Subcutaneous abdominal adipose tissue (tissue), 5 donors: ENCODE data around the gene CFAP99.
A peak's percentile ranks its signal among the peaks of the same experiment; 100 is the strongest.
"Not testable (repeated sequence)": the region's sequence is repeated elsewhere in the genome, so short reads cannot be mapped to it uniquely, and the experiment has no call there.

Experiments used
- H3K27ac ChIP-seq: one replicate; pipeline ENCODE4 v1.7.0; 2013; ENCODE audit warnings: low read depth, mild to moderate bottlenecking, inconsistent platforms, low read length, moderate library complexity
- H3K27me3 ChIP-seq, 5 donors: one replicate each; pipeline ENCODE4 v1.7.0; 2013; ENCODE audit warnings: low read length in 5 of 5, inconsistent platforms in 1 of 5; ENCODE audit not compliant: control insufficient read depth in 5 of 5, insufficient read depth in 4 of 5
- H3K36me3 ChIP-seq, 5 donors: one replicate each; pipeline ENCODE4 v1.7.0; 2013; ENCODE audit warnings: low read length in 5 of 5; ENCODE audit not compliant: control insufficient read depth in 5 of 5, insufficient read depth in 5 of 5
- H3K4me1 ChIP-seq, 5 donors: one replicate each; pipeline ENCODE4 v1.7.0; 2013; ENCODE audit warnings: low read length in 5 of 5, mild to moderate bottlenecking in 3 of 5, moderate library complexity in 1 of 5; ENCODE audit not compliant: control insufficient read depth in 5 of 5, insufficient read depth in 5 of 5
- H3K4me3 ChIP-seq, 5 donors: one replicate each; pipeline ENCODE4 v1.7.0; 2013; ENCODE audit warnings: low read length in 5 of 5, low read depth in 1 of 5
- H3K9ac ChIP-seq, 5 donors: one replicate each; pipeline ENCODE4 v1.7.0; 2013; ENCODE audit warnings: low read length in 5 of 5, mild to moderate bottlenecking in 4 of 5, moderate library complexity in 3 of 5
- H3K9me3 ChIP-seq, 5 donors: one replicate each; pipeline ENCODE4 v1.7.0; 2013; ENCODE audit warnings: low read length in 5 of 5; ENCODE audit not compliant: control insufficient read depth in 5 of 5
- donor health status: healthy.
- donor health status: healthy.
- donor health status: healthy.
- donor health status: healthy.
- donor health status: healthy.

Gene CFAP99

DNA sequence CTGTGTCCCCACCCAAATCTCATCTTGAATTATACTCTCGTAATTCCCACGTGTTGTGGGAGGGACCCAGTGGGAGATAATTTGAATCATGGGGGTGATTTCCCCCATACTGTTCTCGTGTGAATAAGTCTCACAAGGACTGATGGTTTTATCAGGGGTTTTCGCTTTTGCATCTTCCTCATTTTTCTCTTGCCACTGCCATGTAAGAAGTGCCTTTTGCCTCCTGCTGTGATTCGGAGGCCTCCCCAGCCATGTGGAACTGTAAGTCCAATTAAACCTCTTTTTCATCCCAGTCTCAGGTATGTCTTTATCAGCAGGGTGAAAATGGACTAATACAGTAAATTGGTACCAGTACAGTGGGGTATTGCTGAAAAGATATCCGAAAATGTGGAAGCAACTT lies 38.2 kb upstream of the CFAP99 start:
- H3K9ac ChIP-seq, H3K4me1 ChIP-seq, H3K27me3 ChIP-seq, H3K36me3 ChIP-seq, H3K9me3 ChIP-seq, H3K4me3 ChIP-seq, H3K27ac ChIP-seq: not testable (repeated sequence)

DNA sequence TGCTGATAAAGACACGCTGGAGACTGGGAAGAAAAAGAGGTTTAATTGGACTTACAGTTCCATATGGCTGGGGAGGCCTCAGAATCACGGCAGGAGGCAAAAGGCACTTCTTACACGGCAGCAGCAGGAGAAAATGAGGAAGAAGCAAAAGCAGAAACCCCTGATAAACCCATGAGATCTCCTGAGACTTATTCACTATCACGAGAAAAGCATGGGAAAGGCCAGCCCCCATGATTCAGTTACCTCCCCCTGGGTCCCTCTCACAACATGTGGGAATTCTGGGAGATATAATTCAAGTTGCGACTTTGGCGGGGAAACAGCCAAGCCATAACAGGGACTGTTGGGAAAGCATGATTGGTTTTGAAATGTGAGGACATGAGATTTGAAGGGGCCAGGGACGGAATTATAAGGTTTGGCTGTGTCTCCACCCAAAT lies 36.0 kb upstream of the CFAP99 start:
- not testable (repeated sequence) for H3K27me3 ChIP-seq, H3K4me3 ChIP-seq, H3K27ac ChIP-seq, H3K36me3 ChIP-seq, H3K9me3 ChIP-seq, H3K9ac ChIP-seq, H3K4me1 ChIP-seq

DNA sequence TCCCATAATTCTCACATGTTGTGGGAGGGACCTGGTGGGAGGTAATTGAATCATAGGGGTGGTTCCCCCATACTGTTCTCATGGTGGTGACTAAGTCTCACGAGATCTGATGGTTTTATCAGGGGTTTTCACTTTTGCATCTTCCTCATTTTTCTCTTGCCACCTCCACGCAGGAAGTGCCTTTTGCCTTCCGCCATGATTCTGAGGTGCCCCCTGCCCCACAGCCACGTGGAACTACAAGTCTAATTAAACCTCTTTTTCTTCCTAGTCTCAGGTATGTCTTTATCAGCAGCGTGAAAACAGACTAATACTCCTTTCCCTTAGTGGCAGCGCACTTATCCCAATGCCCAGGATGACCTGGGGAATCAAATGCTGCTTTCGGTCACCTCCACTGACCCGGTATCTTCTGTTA lies 35.5 kb upstream of the CFAP99 start:
- not testable (repeated sequence) for H3K9ac ChIP-seq, H3K4me1 ChIP-seq, H3K27ac ChIP-seq, H3K27me3 ChIP-seq, H3K4me3 ChIP-seq, H3K9me3 ChIP-seq, H3K36me3 ChIP-seq

DNA sequence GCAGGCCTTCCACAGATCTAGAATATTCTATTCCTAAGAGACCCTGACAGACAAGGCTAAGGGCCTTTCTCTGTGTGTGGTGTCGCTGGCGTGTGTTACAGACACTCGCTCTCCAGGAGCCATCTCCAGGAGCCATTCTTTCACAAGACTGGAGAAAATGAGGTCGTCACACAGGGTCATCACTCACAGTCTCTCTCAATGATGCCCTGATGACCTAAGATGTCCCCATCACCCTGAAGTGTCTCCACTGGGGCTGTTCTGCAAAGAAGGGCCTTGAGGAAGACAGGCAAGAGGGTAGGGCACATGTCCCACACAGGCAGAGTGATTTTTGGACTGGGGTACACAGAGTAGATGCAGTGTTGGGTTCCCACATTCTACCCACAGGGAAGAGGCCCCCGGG lies 35.0 kb upstream of the CFAP99 start:
- Histone ChIP-seq H3K9ac (no peak overlapping the region), H3K27me3 (no peaks in the 10 kb centered on the region), H3K27ac (no peak overlapping the region), H3K36me3 (no peaks in the 10 kb centered on the region), H3K4me1 (peaks cover 0 to 6% (median 0%) of the 10 kb centered on the region in 5 donors), H3K4me3 (no peak overlapping the region), H3K9me3 (no peaks in the 10 kb centered on the region)

DNA sequence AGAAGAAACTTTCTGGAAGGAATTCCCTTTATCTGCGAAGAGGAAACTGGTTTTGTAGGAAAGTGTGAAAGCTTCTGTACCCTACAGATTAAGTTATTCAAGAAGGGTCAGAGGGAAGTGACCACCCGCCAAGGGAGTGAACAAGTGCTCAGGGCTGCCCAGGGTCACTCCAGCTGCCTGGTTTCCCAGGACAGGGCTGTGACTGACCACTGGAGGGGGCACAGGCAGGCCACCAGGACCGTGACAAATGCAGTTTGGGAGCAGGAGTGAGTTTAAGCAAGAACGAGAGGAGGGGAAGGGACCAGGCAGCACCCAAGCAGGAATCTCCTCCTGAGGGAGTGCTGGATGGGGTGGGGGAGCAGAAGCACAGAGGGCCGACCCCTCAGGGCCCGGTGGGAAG lies 34.5 kb upstream of the CFAP99 start:
- Histone ChIP-seq H3K27ac (no peak overlapping the region), H3K36me3 (no peaks in the 10 kb centered on the region), H3K27me3 (no peaks in the 10 kb centered on the region), H3K9me3 (no peaks in the 10 kb centered on the region), H3K4me1 (peaks cover 0 to 8% (median 0%) of the 10 kb centered on the region in 5 donors), H3K9ac (no peak overlapping the region), H3K4me3 (no peak overlapping the region)

DNA sequence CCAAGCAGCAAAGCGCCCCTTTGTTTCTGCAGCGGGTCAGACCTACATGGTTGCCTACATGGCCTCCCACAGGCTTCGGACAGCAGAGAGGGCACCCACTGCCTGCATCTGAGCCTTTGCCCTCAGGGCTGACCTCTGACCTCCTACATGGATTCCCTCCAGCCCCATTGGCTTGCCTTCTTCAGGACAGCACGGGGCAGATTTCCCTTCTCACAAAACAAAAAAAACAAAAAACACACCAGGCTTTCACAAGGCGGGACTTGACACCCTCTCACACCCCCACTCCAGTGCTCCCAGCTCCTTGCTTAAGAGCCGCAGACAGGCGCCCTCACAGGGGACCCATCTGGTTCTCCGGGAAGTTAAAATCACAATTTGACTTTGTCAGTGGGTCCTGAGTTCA lies 33.2 kb upstream of the CFAP99 start:
- no peaks in the 10 kb centered on the region for H3K9me3 ChIP-seq
- no peaks in the 10 kb centered on the region for H3K27me3 ChIP-seq
- no peak overlapping the region for H3K9ac ChIP-seq
- no peak overlapping the region for H3K27ac ChIP-seq
- H3K4me1 ChIP-seq = peaks cover 0 to 8% (median 0%) of the 10 kb centered on the region in 5 donors
- H3K4me3 ChIP-seq = no peak overlapping the region
- H3K36me3 ChIP-seq = no peaks in the 10 kb centered on the region

DNA sequence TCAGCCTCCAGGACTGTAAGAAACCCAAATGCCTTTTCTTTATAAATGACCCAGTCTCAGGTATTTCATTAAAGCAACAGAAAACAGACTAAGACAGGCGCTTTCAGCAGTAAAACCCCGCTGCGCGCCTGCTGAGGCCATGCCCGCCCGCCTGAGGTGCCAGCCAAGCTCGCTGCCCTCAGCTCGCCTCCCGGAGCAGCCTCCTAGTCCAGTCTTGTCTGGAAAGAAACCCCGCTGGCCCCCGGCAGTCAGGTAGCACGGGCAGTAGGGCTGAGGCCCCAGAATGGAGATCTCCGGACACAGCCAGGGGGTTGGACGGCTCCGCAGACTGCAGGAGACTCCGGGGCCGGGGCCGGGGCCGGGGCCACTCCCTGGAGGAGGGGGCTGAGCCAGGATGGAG lies 32.0 kb upstream of the CFAP99 start:
- Histone ChIP-seq H3K36me3 (no peaks in the 10 kb centered on the region), H3K9me3 (no peaks in the 10 kb centered on the region), H3K9ac (no peak overlapping the region), H3K27me3 (peaks cover 0 to 6% (median 0%) of the 10 kb centered on the region in 5 donors), H3K27ac (no peak overlapping the region), H3K4me1 (peaks cover 0 to 8% (median 0%) of the 10 kb centered on the region in 5 donors), H3K4me3 (no peak overlapping the region)

DNA sequence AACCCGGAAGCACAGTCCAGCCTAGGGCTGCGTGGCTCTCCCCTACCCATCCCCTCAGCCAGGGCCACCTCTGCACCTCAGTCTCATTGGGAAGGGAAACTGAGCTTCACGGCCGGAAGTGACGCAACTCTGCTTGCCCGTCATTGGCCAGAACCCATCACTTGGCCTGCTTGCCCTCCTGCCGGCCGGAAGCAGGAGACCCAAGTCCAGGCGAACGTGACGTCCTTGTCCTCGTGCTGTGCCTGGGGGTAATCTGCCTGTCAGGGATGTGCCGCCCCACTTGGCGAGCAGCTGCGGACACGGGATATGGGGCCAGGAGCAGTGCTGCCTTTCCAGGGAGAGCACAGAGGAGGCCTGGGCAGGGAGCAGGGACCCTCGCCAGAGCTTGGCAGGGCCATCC lies 31.5 kb upstream of the CFAP99 start:
- Histone ChIP-seq H3K27ac (no peak overlapping the region), H3K9me3 (no peaks in the 10 kb centered on the region), H3K27me3 (peaks cover 0 to 6% (median 0%) of the 10 kb centered on the region in 5 donors), H3K36me3 (no peaks in the 10 kb centered on the region), H3K4me3 (no peak overlapping the region), H3K4me1 (peaks cover 0 to 8% (median 0%) of the 10 kb centered on the region in 5 donors), H3K9ac (no peak overlapping the region)

DNA sequence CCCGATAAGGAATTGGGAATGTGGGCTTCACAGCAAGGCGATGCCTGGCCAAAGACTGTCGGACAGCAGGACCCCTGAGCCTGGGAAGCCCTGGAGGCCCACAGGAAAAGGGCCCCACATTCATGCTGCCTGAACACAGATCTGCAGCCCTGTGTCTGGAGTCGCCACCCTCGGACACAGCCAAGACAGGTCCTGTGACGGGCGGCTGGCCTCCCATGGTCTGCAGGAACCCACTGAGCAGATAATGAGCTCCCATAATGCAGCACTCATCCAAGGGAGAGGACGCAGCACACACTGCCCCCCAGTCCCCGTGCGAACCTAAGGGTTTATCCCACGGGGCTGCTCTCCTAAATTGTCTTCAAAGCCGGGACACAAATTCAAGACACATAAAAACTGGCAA lies 30.9 kb upstream of the CFAP99 start:
- peaks cover 0 to 6% (median 0%) of the 10 kb centered on the region in 5 donors for H3K27me3 ChIP-seq
- H3K4me1 ChIP-seq = peaks cover 0 to 8% (median 0%) of the 10 kb centered on the region in 5 donors
- no peaks in the 10 kb centered on the region for H3K36me3 ChIP-seq

DNA sequence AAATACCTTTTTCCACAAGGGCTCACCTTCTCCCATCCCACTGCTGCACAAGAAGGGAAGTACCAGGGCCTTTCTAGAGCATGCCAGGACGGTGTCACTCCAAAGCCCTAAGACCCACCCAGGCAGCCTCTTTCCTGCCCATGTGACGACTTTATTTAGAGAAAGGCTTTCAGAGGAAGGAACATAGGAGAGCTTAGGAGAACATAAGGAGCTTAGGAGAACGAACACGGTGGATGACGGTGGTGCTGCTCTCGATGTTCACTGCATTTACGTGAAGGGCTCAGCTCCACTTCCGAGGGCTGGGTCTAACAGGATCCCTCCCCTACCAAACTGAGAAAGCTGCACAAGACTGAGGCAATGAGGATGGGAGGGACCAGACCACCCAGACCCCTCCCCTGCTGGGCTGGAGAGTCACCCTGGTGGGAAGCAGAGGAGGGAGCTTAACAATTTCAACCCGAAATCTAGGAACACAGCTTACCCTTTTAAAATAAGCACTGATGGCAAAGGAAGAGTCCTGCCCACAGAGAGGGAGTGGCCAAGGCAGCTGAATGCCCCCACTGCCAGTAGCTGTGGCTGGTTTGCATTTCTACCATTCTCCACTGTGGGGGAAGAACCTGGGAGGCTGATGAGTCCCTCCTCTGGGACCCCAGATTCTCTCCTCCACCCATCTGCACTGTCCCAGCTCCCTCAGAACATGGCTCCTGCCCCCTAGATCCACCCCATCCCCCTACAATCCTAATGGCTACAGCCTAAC lies 30.1 kb upstream of the CFAP99 start:
- Histone ChIP-seq H3K9ac (no peak overlapping the region), H3K27me3 (peaks cover 0 to 8% (median under 1%) of the 10 kb centered on the region in 5 donors), H3K4me1 (peaks cover 0 to 13% (median 3%) of the 10 kb centered on the region in 5 donors), H3K36me3 (no peaks in the 10 kb centered on the region), H3K9me3 (no peaks in the 10 kb centered on the region), H3K27ac (no peak overlapping the region), H3K4me3 (peak overlapping the region in 1 of 5 donors; percentile 8)

More for the DNA sequence above, 30.9 kb upstream of the CFAP99 start:
- H3K9me3 ChIP-seq = no peaks in the 10 kb centered on the region
- H3K4me3 ChIP-seq = no peak overlapping the region
- H3K27ac ChIP-seq = no peak overlapping the region
- H3K9ac ChIP-seq = no peak overlapping the region
